ENCODE data around the gene TSPAN5.

DNA sequence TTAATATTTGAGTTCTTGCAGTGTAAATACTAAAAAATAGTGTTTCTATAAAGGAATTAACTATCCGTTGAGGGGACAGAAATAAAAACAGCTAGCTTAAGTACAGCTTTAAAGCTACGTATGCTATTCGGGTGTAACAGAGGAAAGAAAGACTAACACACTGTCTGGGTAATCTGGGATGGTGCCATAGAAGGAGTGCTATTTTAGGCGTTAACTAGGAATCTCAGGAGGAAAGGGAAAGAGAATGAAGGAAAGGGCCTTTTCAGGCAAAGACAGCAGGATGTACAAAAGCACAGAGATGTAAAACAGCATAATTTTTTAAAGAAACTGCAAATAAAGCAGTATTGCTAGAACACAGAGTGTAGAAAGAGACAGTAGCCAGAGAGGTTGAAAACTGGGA is 235.4 kb downstream of the TSPAN5 start:
- TF ChIP-seq SIN3A (IDR thresholded peaks at IDR 0.05; ENCODE audit: borderline replicate concordance, low read depth, low read length) (no peak), POLR2AphosphoS5 (IDR thresholded peaks at IDR 0.05; ENCODE audit: low read depth, low read length) (no peak)

All from SK-N-SH (cell line).